ENCODE data around the gene ERBB4. TPM values are rescaled to one million over a fixed set of nuclear protein-coding genes. Genes with fewer than 3 reads are reported as not detected.

The ERBB4 gene
- total and polyA plus RNA-seq, 10 of the 15 experiments (the other 5 are each of a cell fraction or from before 2014, with no cell fraction given): under 0.01 to 0.23 (median 0.01) TPM; not detected in 4

- ChIA-PET POLR2A (no interaction called here), RAD21 (ENCODE audit: unreplicated experiment) (no interaction called here), CTCF (interaction anchor here (1.9 kb wide), 1 partner anchor 9 kb away, joined by 6 read pairs; no protein-coding TSS in a partner anchor), SMC1A (ENCODE audit: uncharacterized antibody, unreplicated experiment) (no interaction called here)
- no peak overlapping the region for H3K4me3 ChIP-seq
- DNase-seq (ENCODE audit: low read depth, low spot score) (no peak), ATAC-seq (no peak), FAIRE-seq (no peak)
- no peaks in the 10 kb centered on the region for H3K79me2 ChIP-seq (ENCODE audit: control insufficient read depth, insufficient read depth, low read length)
- no peak overlapping the region for H3K4me2 ChIP-seq (ENCODE audit: control insufficient read depth, insufficient read depth)
- in situ Hi-C loops (cut with MboI): no loop called here
- H3K27ac ChIP-seq (ENCODE audit: control insufficient read depth, insufficient read depth): no peak overlapping the region
- H3K27me3 ChIP-seq (replicated peaks in 1 of 2; ENCODE audit: control insufficient read depth in 2 of 2, insufficient read depth in 2 of 2, low read length in 1 of 2): peaks cover 10 to 15% of the 10 kb centered on the region in 2 experiments
- no peaks in the 10 kb centered on the region for H3K9me3 ChIP-seq (replicated peaks; ENCODE audit: control insufficient read depth, insufficient read depth, low read length)
- H4K20me1 ChIP-seq (ENCODE audit: control insufficient read depth, insufficient read depth): no peaks in the 10 kb centered on the region
- TF ChIP-seq BRCA1 (IDR thresholded peaks at IDR 0.05; ENCODE audit: low read depth, low read length): no peak
- TF ChIP-seq, protein P1, sequence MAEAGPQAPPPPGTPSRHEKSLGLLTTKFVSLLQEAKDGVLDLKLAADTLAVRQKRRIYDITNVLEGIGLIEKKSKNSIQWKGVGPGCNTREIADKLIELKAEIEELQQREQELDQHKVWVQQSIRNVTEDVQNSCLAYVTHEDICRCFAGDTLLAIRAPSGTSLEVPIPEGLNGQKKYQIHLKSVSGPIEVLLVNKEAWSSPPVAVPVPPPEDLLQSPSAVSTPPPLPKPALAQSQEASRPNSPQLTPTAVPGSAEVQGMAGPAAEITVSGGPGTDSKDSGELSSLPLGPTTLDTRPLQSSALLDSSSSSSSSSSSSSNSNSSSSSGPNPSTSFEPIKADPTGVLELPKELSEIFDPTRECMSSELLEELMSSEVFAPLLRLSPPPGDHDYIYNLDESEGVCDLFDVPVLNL (IDR thresholded peaks at IDR 0.05; ENCODE audit: low read depth, low read length): no peak
- TF ChIP-seq NFYA (IDR thresholded peaks at IDR 0.05; ENCODE audit: borderline replicate concordance, low read depth, low read length): no peak
- no peak for TF ChIP-seq JUND (IDR thresholded peaks at IDR 0.05; ENCODE audit: low read depth, low read length)
- no peaks in the 10 kb centered on the region for H3K4me1 ChIP-seq (ENCODE audit: control insufficient read depth, insufficient read depth, low read length)
- no peak overlapping the region for H2AFZ ChIP-seq (ENCODE audit: control insufficient read depth, low read depth, low read length)
- no peaks in the 10 kb centered on the region for H3K36me3 ChIP-seq (ENCODE audit: control insufficient read depth in 2 of 2, insufficient read depth in 2 of 2, low read length in 1 of 2)
- no TSS peak for BruUV-seq (replicated peaks)
- WGBS (ENCODE audit: insufficient coverage, insufficient replicate concordance, low lambda C conversion rate, missing lambda C conversion rate): 35% methylated on average over 2 of the region's 2 CpGs
- intact Hi-C loops (cut with micrococcal nuclease; ENCODE audit: unreplicated experiment): no loop called here
- no peak overlapping the region for H3K9ac ChIP-seq (ENCODE audit: control insufficient read depth, insufficient read depth, low read length)
These were observed 6.0 kb downstream of the ERBB4 start for GRCh38 chr2:212532585-212532984.

DNA sequence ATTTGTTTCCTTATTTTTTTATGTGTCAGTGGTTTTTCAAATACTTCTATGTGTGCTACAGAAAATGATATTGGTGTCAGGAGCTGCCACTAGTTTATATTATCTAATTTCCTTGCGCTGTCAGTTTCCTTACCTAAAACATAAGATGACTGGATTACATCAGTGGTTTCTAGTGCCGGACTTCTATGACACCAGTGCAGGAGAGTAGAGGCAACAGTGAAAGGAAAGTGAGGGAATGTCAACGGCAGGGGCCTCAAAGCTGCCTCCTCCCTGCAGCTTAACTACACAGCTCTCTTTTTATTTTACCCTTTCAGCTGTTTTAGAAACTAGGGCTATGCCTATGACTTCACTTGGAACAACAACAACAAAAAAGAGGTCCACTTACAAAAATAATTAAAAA is 6.5 kb downstream of the ERBB4 start:
- H3K79me2 ChIP-seq (ENCODE audit: control insufficient read depth, insufficient read depth, low read length): no peaks in the 10 kb centered on the region
- no peak for FAIRE-seq
- H2AFZ ChIP-seq (ENCODE audit: control insufficient read depth, low read depth, low read length): no peak overlapping the region
- no peak overlapping the region for H3K27ac ChIP-seq (ENCODE audit: control insufficient read depth, insufficient read depth)
- CTCF ChIA-PET: interaction anchor here (1.9 kb wide), 1 partner anchor 10 kb away, joined by 6 read pairs; no protein-coding TSS in a partner anchor
- no peak overlapping the region for H3K4me3 ChIP-seq
- intact Hi-C loops (cut with micrococcal nuclease; ENCODE audit: unreplicated experiment): no loop called here
- SMC1A ChIA-PET (ENCODE audit: uncharacterized antibody, unreplicated experiment): no interaction called here
- in situ Hi-C loops (cut with MboI): no loop called here
- TF ChIP-seq POU2F2 (IDR thresholded peaks at IDR 0.05; ENCODE audit: borderline replicate concordance, low read depth, low read length): no peak
- TF ChIP-seq, protein P2, sequence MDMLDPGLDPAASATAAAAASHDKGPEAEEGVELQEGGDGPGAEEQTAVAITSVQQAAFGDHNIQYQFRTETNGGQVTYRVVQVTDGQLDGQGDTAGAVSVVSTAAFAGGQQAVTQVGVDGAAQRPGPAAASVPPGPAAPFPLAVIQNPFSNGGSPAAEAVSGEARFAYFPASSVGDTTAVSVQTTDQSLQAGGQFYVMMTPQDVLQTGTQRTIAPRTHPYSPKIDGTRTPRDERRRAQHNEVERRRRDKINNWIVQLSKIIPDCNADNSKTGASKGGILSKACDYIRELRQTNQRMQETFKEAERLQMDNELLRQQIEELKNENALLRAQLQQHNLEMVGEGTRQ (IDR thresholded peaks at IDR 0.05; ENCODE audit: borderline replicate concordance, low read depth, low read length): no peak
- TF ChIP-seq ZNF592 (IDR thresholded peaks at IDR 0.05): no peak
- no peak for TF ChIP-seq CREB1 (IDR thresholded peaks at IDR 0.05; ENCODE audit: low read depth)
- no peak for TF ChIP-seq LARP7 (IDR thresholded peaks at IDR 0.05)
- no peak for DNase-seq (ENCODE audit: low read depth, low spot score)
- 32% methylated on average over 3 of the region's 3 CpGs for whole genome bisulfite sequencing (ENCODE audit: insufficient coverage, insufficient replicate concordance, low lambda C conversion rate, missing lambda C conversion rate)
- no peaks in the 10 kb centered on the region for H3K9me3 ChIP-seq (replicated peaks; ENCODE audit: control insufficient read depth, insufficient read depth, low read length)
- BruUV-seq (replicated peaks): no TSS peak
- RAD21 ChIA-PET (ENCODE audit: unreplicated experiment): no interaction called here
- no peak overlapping the region for H3K9ac ChIP-seq (ENCODE audit: control insufficient read depth, insufficient read depth, low read length)
- H3K27me3 ChIP-seq (replicated peaks in 1 of 2; ENCODE audit: control insufficient read depth in 2 of 2, insufficient read depth in 2 of 2, low read length in 1 of 2): peaks cover 7 to 15% of the 10 kb centered on the region in 2 experiments
- no peak overlapping the region for H3K4me2 ChIP-seq (ENCODE audit: control insufficient read depth, insufficient read depth)
- no peaks in the 10 kb centered on the region for H4K20me1 ChIP-seq (ENCODE audit: control insufficient read depth, insufficient read depth)
- POLR2A ChIA-PET: no interaction called here
- no peaks in the 10 kb centered on the region for H3K4me1 ChIP-seq (ENCODE audit: control insufficient read depth, insufficient read depth, low read length)
- H3K36me3 ChIP-seq (ENCODE audit: control insufficient read depth in 2 of 2, insufficient read depth in 2 of 2, low read length in 1 of 2): no peaks in the 10 kb centered on the region
- no peak for ATAC-seq
